ENCODE measurements around the gene CACNA2D3. TPM values are rescaled to one million over a fixed set of nuclear protein-coding genes. Genes with fewer than 3 reads are reported as not detected.

CACNA2D3 gene
- total RNA-seq, 1 donor from 2014 or later, result 1.3 TPM

DNA sequence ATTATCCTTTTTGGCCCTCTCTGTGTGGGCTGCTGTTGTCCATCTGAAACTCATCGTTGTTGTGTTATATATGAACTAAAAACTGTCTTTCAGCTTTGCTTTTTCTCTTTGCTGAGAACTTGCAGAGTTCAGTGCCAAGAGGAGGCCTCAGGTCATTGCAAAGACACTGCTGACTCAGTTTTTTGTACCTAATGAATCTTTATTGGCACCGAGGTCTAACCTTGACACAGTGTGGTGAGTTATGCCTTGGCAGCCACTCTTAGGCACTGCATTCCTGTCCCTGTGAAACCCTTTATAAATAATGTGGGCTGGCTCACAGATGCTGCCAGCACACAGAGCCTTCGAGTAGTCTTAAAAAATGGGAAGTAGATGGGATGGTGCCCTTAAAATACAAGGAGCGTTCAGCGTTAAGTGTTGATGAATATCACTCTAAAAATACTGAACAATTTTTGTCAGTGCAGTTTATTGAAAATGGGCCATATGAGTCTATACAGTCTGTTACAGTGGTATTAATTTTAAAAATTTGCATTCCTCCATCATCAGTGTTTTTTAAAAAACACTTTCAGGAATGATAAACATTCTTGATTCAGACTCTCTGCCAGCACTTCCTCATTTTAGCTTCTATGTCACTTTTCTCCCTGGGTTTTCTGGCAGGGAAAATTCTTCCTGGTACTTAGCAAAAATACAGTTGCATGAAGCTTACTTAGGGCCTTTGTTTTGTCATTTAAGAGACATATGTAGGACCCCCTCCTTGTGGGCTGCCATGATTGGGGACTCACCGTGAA lies 234.1 kb downstream of the CACNA2D3 start:
- TF ChIP-seq, protein P1, sequence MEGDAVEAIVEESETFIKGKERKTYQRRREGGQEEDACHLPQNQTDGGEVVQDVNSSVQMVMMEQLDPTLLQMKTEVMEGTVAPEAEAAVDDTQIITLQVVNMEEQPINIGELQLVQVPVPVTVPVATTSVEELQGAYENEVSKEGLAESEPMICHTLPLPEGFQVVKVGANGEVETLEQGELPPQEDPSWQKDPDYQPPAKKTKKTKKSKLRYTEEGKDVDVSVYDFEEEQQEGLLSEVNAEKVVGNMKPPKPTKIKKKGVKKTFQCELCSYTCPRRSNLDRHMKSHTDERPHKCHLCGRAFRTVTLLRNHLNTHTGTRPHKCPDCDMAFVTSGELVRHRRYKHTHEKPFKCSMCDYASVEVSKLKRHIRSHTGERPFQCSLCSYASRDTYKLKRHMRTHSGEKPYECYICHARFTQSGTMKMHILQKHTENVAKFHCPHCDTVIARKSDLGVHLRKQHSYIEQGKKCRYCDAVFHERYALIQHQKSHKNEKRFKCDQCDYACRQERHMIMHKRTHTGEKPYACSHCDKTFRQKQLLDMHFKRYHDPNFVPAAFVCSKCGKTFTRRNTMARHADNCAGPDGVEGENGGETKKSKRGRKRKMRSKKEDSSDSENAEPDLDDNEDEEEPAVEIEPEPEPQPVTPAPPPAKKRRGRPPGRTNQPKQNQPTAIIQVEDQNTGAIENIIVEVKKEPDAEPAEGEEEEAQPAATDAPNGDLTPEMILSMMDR (conservative IDR thresholded peaks at IDR 0.05; ENCODE audit: low read depth, low read length), result no peak
- peak; percentile 32 for DNase-seq (ENCODE audit: low read depth)
- H3K4me3 ChIP-seq (ENCODE audit: low read depth, low read length), result no peak overlapping the region

DNA sequence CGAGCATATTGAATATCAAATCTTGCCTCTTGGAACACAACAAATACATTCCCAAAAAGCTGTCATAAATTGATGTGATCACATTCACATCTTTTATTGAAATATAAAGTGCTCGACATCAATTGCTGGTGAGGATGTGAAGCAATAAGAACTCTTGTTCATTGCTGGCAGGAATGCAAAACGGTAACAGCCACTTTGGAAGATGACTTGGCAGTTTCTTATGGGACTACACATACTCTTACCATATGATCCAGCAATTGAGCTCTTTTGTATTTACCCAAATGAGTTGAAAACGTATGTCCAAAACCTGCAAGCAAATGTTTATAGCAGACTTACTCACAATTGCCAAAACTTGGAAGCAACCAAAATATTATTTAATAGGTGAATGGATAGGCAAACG lies 234.9 kb downstream of the CACNA2D3 start:
- DNase-seq (ENCODE audit: low read depth), result no peak
- TF ChIP-seq, protein P1 (conservative IDR thresholded peaks at IDR 0.05; ENCODE audit: low read depth, low read length), result no peak
- no peak overlapping the region for H3K4me3 ChIP-seq (ENCODE audit: low read depth, low read length)

DNA sequence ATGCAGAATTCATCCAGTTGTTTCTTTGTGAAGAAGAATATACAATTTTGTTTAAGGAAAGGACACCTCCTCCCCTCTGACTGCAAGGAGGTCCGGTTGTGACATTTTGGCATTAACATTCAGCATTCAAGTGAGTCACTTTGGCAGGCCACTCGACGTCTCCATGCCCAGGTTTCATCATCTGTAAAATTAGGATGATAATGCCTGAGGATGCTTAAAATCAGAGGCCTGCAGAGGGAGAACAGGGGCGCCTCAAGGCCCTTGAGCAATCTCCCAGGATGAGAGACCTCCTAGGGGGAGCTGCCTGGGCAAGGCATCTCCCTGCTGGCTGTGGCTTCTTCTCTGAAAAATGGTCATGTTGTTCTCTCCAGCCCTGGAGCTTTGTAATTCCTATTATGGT lies 236.0 kb downstream of the CACNA2D3 start:
- TF ChIP-seq, protein P1 (conservative IDR thresholded peaks at IDR 0.05; ENCODE audit: low read depth, low read length), result no peak
- DNase-seq (ENCODE audit: low read depth), result no peak
- H3K4me3 ChIP-seq (ENCODE audit: low read depth, low read length), result no peak overlapping the region

DNA sequence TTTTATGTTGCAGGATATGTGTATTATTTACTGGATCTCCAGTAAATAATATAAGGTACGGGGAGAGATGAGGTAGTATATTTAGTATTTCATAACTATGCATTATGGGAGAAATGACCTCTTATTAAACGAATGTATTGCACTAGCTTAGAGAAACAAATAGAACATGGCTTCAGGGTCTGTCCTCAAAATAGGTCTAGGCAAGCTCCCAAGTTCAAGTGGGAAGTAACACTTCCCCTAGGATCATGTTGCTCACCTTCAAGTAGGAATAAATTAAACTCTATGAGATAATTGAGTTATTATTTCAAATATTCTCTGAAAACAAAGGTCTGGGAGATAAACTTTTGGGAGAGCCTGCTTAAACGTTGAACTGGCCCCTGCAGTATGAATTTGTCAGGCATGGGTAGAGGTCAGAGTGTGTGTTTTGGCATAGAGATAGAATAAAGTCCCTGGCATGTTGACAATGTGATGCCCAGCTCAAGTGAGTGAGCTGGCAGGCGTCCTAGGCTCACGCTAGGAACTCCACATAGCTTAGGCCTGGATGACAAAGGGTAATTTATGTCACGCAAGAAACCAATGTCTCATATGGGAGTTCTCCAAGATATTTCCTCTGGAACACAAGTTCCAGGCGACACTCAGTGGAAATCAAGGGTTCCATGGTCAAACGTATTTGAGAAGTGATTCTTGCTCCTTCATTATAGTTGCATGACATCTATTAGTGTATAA lies 236.8 kb downstream of the CACNA2D3 start:
- DNase-seq (ENCODE audit: low read depth), result no peak
- TF ChIP-seq, protein P1 (conservative IDR thresholded peaks at IDR 0.05; ENCODE audit: low read depth, low read length), result no peak
- no peak overlapping the region for H3K4me3 ChIP-seq (ENCODE audit: low read depth, low read length)

DNA sequence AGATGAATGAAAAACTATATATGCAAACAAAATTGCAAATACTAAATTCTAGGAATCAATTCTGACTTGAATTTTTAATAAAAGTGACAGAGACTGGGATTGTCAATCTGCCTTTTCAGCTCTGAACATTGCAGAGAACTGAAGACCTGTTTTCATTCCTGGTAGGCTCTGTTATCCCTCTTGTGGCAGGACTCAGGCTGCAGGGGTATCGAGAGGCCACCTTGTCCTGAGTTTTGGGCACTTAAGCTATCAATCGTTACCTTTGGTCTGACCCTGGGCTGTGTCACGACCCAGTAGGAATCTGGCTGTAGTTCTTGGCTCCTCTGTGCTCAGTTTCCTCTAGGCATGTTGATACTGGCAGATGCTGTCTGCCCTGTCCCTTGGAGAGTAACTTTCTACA lies 238.0 kb downstream of the CACNA2D3 start:
- DNase-seq (ENCODE audit: low read depth), result no peak
- H3K4me3 ChIP-seq (ENCODE audit: low read depth, low read length), result no peak overlapping the region
- TF ChIP-seq, protein P1 (conservative IDR thresholded peaks at IDR 0.05; ENCODE audit: low read depth, low read length), result no peak

DNA sequence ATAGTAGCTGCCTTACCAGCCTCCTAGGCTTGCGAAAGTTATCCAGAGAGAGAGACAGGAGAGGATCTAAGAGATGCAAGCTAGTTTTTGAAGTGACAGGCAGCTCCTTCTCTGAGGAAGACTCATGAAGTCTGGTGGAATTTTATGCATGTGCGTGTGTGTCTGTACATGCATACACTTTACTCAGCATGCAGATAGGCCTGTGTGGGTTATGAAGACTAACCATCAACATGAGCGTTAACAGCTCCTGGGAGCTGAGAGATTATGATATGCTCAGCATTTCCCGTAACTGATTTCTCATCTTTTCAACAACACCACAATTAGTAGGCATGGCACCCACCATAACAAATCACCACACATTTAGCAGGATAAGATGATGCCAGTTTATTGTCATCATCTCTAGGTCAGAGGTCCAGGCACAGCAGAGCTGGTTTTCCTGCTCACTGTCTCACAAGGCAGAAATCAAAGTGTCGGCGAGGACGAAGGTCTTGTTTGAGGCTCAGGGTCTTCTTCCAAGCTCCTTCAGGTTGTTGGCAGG lies 239.5 kb downstream of the CACNA2D3 start:
- TF ChIP-seq, protein P1 (conservative IDR thresholded peaks at IDR 0.05; ENCODE audit: low read depth, low read length), result no peak
- no peak overlapping the region for H3K4me3 ChIP-seq (ENCODE audit: low read depth, low read length)
- no peak for DNase-seq (ENCODE audit: low read depth)

All from epithelial cell of proximal tubule (primary cell).